NCI-H2227 treated with DMSO at 0.1 percent for 48 hours (cell line): Measurements from ENCODE around the gene RSPRY1.
A peak's percentile ranks its signal among the peaks of the same experiment; 100 is the strongest.

ENCODE experiments used
- DNase-seq: peaks from one replicate; lab custom pipeline; 2025; lab: John Stamatoyannopoulos, UW

Gene RSPRY1

GRCh38 chr16:57224651-57225335, 38.7 kb downstream of the RSPRY1 start:
- DNase-seq, result no peak

GRCh38 chr16:57225978-57226377, 39.8 kb downstream of the RSPRY1 start:
- no peak for DNase-seq

GRCh38 chr16:57226701-57227621, 40.8 kb downstream of the RSPRY1 start:
- no peak for DNase-seq

GRCh38 chr16:57229079-57229478, 43.0 kb downstream of the RSPRY1 start:
- DNase-seq, result no peak

GRCh38 chr16:57231821-57232350, 45.8 kb downstream of the RSPRY1 start:
- no peak for DNase-seq

- DNase-seq, result no peak
Observed at GRCh38 chr16:57233944-57234706, 48.0 kb downstream of the RSPRY1 start.

- DNase-seq, result no peak
Observed at GRCh38 chr16:57234707-57235092, 48.6 kb downstream of the RSPRY1 start.

- no peak for DNase-seq
Observed at GRCh38 chr16:57235128-57236021, 49.2 kb downstream of the RSPRY1 start.

GRCh38 chr16:57236022-57236350, 49.9 kb downstream of the RSPRY1 start:
- DNase-seq, result no peak

GRCh38 chr16:57238682-57239081, 52.6 kb downstream of the RSPRY1 start:
- DNase-seq, result no peak

GRCh38 chr16:57239107-57239506, 53.0 kb downstream of the RSPRY1 start:
- no peak for DNase-seq

GRCh38 chr16:57240851-57241250, 54.7 kb downstream of the RSPRY1 start:
- no peak for DNase-seq

GRCh38 chr16:57242650-57243049, 56.5 kb downstream of the RSPRY1 start:
- DNase-seq, result no peak

GRCh38 chr16:57244463-57244766, 58.3 kb downstream of the RSPRY1 start:
- DNase-seq, result no peak

GRCh38 chr16:57244767-57245471, 58.8 kb downstream of the RSPRY1 start, which contains the start of gene ARL2BP:
Gene ARL2BP, plus strand, starts transcription at chr16:57245259. Its CDS starts 109 bp downstream, at chr16:57245368.
- DNase-seq, result peak; percentile 92

- DNase-seq, result no peak
Observed at GRCh38 chr16:57245472-57246113, 59.5 kb downstream of the RSPRY1 start.

- DNase-seq, result no peak
Observed at GRCh38 chr16:57251352-57251751, 65.2 kb downstream of the RSPRY1 start.

GRCh38 chr16:57252148-57252721, 66.1 kb downstream of the RSPRY1 start:
- no peak for DNase-seq

- DNase-seq, result no peak
Observed at GRCh38 chr16:57253466-57253865, 67.3 kb downstream of the RSPRY1 start.
